Nephron progenitor cell (in vitro differentiated cells): Measurements from ENCODE around the gene GMCL2.

Experiments used
- DNase-seq: peaks from one replicate; pipeline ENCODE4 v3.0.0; 2021
- H3K27ac Mint-ChIP-seq: 2 replicates; pipeline ENCODE4 v1.8.0; 2021; ENCODE audit warnings: mild to moderate bottlenecking, moderate library complexity, mixed read lengths
- H3K27me3 Mint-ChIP-seq: 2 replicates; pipeline ENCODE4 v1.8.0; 2021; ENCODE audit warnings: mild to moderate bottlenecking, low read depth, mixed read lengths; ENCODE audit not compliant: poor library complexity
- H3K36me3 Mint-ChIP-seq: 2 replicates; pipeline ENCODE4 v1.8.0; 2021; ENCODE audit warnings: low read depth, mixed read lengths
- H3K4me1 Mint-ChIP-seq: 2 replicates; pipeline ENCODE4 v1.8.0; 2021; ENCODE audit warnings: mixed read lengths
- H3K4me3 Mint-ChIP-seq: 2 replicates; pipeline ENCODE4 v1.8.0; 2021; ENCODE audit warnings: mild to moderate bottlenecking, moderate library complexity, mixed read lengths
- H3K9me3 Mint-ChIP-seq: 2 replicates; pipeline ENCODE4 v1.8.0; 2021; ENCODE audit warnings: mild to moderate bottlenecking, moderate library complexity, mixed read lengths
- TF ChIP-seq, protein P1 (sequence below): fragments of 200-600 bp; sonication (generic); IDR thresholded peaks from 2 replicates; pipeline ENCODE4 v1.5.0; 2021; ENCODE audit warnings: antibody characterized with exemption

Gene GMCL2

DNA sequence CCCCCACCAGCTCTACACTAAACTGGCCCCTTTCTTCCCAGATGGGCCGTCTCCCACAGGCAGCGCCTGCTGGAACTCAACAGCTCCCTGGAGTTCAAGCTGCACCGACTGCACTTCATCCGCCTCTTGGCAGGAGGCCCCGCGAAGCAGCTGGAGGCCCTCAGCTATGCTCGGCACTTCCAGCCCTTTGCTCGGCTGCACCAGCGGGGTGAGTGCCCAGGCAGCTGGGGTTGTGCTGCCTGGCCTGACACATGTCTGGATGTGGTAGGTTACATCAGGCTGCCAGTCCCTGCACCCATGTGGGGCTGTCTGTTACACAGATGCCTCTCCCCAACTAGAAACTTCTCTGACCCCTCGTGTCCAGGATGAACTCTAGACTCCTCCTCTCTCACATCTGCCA, 43.3 kb downstream of the GMCL2 start:
- no peak for DNase-seq
- H3K27me3 Mint-ChIP-seq, result no peaks in the 10 kb centered on the region
- H3K4me3 Mint-ChIP-seq, result no peak overlapping the region
- H3K36me3 Mint-ChIP-seq, result peaks cover 36% of the 10 kb centered on the region
- no peak overlapping the region for H3K27ac Mint-ChIP-seq
- no peaks in the 10 kb centered on the region for H3K9me3 Mint-ChIP-seq
- TF ChIP-seq, protein P1, sequence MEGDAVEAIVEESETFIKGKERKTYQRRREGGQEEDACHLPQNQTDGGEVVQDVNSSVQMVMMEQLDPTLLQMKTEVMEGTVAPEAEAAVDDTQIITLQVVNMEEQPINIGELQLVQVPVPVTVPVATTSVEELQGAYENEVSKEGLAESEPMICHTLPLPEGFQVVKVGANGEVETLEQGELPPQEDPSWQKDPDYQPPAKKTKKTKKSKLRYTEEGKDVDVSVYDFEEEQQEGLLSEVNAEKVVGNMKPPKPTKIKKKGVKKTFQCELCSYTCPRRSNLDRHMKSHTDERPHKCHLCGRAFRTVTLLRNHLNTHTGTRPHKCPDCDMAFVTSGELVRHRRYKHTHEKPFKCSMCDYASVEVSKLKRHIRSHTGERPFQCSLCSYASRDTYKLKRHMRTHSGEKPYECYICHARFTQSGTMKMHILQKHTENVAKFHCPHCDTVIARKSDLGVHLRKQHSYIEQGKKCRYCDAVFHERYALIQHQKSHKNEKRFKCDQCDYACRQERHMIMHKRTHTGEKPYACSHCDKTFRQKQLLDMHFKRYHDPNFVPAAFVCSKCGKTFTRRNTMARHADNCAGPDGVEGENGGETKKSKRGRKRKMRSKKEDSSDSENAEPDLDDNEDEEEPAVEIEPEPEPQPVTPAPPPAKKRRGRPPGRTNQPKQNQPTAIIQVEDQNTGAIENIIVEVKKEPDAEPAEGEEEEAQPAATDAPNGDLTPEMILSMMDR, result no peak
- H3K4me1 Mint-ChIP-seq, result no peaks in the 10 kb centered on the region

GRCh38 chr5:178143246-178143645, 43.9 kb downstream of the GMCL2 start:
- TF ChIP-seq, protein P1, result no peak
- no peaks in the 10 kb centered on the region for H3K4me1 Mint-ChIP-seq

GRCh38 chr5:178142642-178143041, 44.5 kb downstream of the GMCL2 start:
- Mint-ChIP-seq H3K9me3 (no peaks in the 10 kb centered on the region), H3K27ac (no peak overlapping the region), H3K36me3 (peaks cover 37% of the 10 kb centered on the region), H3K4me3 (no peak overlapping the region), H3K4me1 (no peaks in the 10 kb centered on the region), H3K27me3 (no peaks in the 10 kb centered on the region)
- TF ChIP-seq, protein P1, result no peak
- DNase-seq, result no peak

More at GRCh38 chr5:178143246-178143645, 43.9 kb downstream of the GMCL2 start:
- DNase-seq, result no peak
- peaks cover 37% of the 10 kb centered on the region for H3K36me3 Mint-ChIP-seq
- no peak overlapping the region for H3K4me3 Mint-ChIP-seq
- H3K9me3 Mint-ChIP-seq, result no peaks in the 10 kb centered on the region
- no peaks in the 10 kb centered on the region for H3K27me3 Mint-ChIP-seq
- no peak overlapping the region for H3K27ac Mint-ChIP-seq

DNA sequence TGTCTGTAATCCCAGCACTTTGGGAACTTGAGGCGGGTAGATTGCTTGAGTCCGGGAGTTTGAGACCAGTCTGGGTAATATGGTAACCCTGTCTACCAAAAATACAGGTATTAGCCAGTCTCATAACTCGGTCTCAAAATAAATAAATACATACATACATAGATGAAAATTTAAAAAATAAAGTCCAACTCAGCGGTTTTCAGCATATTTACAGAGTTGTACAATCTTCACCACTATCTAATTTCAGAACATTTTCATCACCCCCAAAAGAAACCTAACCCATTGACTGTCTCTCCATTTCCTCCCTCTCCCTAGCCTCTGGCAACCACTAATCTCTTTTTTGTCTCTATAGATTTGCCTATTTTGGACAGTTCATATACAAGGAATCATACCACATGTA, 45.6 kb downstream of the GMCL2 start:
- Mint-ChIP-seq H3K4me3 (no peak overlapping the region), H3K27me3 (no peaks in the 10 kb centered on the region), H3K9me3 (no peaks in the 10 kb centered on the region), H3K27ac (no peak overlapping the region), H3K4me1 (no peaks in the 10 kb centered on the region), H3K36me3 (peaks cover 37% of the 10 kb centered on the region)
- TF ChIP-seq, protein P1, result no peak
- DNase-seq, result no peak

- Mint-ChIP-seq H3K4me1 (peaks cover 3% of the 10 kb centered on the region), H3K27me3 (no peaks in the 10 kb centered on the region), H3K9me3 (no peaks in the 10 kb centered on the region), H3K36me3 (peaks cover 47% of the 10 kb centered on the region), H3K4me3 (no peak overlapping the region), H3K27ac (no peak overlapping the region)
- TF ChIP-seq, protein P1, result no peak
- no peak for DNase-seq
These were observed 49.2 kb downstream of the GMCL2 start for GRCh38 chr5:178137991-178138390.

GRCh38 chr5:178136990-178137389, 50.2 kb downstream of the GMCL2 start:
- H3K4me1 Mint-ChIP-seq, result peaks cover 4% of the 10 kb centered on the region
- DNase-seq, result no peak
- peak overlapping the region; percentile 66 for H3K27ac Mint-ChIP-seq
- H3K27me3 Mint-ChIP-seq, result no peaks in the 10 kb centered on the region
- H3K4me3 Mint-ChIP-seq, result no peak overlapping the region
- no peaks in the 10 kb centered on the region for H3K9me3 Mint-ChIP-seq
- H3K36me3 Mint-ChIP-seq, result peaks cover 43% of the 10 kb centered on the region
- TF ChIP-seq, protein P1, result no peak
